ENCODE results near the gene SRP68. TPM values are rescaled to one million over a fixed set of nuclear protein-coding genes. Genes with fewer than 3 reads are reported as not detected.
"Not testable (repeated sequence)": the region's sequence is repeated elsewhere in the genome, so short reads cannot be mapped to it uniquely, and the experiment has no call there.

SRP68 gene
- total RNA-seq, 1 donor = 32.3 TPM

DNA sequence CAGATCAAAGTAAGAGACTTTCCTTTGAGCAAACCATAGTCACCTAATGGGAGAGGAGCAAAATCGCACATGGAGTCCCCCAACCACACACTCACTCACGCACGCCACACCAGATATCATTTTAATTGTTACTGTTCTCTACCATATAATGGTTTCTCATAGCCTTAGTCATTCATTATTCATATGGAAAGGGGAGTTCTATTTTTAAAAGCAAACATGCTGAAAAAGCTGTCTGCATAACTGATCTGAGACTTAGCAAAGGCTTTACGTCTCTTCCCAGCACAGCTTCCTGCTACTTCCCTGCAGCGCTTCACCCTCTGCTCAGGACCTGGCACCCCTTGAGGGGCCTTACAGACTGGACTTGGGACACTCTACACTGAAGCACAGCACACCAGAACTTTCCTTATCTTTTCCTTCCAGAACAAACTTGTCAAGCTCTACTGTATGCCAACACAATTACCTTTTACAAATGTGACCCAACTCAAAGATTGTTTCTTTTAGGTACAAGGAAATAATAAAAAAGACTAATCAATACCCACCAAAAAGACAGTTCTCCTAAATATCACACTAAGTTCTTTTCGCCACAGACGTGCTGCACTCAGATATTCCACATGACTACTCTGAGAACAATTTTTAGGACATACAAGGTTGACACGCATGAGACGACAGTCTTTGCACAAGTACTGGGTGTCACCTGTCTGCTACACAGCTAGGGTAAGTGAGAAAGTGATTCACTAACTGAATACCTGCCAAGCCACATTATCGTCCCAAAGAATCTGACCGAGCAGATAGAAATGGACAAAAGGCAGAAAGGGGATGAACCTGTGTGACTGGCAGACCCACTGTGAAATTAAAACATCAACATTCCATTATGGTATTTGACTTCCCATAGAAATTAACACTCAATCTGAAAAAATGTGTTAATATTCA lies 21.5 kb downstream of the SRP68 start:
- H3K4me3 ChIP-seq (ENCODE audit: low read depth, low read length) = no peak overlapping the region
- DNase-seq (ENCODE audit: low read depth) = no peak
- TF ChIP-seq, protein P1, sequence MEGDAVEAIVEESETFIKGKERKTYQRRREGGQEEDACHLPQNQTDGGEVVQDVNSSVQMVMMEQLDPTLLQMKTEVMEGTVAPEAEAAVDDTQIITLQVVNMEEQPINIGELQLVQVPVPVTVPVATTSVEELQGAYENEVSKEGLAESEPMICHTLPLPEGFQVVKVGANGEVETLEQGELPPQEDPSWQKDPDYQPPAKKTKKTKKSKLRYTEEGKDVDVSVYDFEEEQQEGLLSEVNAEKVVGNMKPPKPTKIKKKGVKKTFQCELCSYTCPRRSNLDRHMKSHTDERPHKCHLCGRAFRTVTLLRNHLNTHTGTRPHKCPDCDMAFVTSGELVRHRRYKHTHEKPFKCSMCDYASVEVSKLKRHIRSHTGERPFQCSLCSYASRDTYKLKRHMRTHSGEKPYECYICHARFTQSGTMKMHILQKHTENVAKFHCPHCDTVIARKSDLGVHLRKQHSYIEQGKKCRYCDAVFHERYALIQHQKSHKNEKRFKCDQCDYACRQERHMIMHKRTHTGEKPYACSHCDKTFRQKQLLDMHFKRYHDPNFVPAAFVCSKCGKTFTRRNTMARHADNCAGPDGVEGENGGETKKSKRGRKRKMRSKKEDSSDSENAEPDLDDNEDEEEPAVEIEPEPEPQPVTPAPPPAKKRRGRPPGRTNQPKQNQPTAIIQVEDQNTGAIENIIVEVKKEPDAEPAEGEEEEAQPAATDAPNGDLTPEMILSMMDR (IDR thresholded peaks at IDR 0.05; ENCODE audit: insufficient read depth, low read length) = no peak

DNA sequence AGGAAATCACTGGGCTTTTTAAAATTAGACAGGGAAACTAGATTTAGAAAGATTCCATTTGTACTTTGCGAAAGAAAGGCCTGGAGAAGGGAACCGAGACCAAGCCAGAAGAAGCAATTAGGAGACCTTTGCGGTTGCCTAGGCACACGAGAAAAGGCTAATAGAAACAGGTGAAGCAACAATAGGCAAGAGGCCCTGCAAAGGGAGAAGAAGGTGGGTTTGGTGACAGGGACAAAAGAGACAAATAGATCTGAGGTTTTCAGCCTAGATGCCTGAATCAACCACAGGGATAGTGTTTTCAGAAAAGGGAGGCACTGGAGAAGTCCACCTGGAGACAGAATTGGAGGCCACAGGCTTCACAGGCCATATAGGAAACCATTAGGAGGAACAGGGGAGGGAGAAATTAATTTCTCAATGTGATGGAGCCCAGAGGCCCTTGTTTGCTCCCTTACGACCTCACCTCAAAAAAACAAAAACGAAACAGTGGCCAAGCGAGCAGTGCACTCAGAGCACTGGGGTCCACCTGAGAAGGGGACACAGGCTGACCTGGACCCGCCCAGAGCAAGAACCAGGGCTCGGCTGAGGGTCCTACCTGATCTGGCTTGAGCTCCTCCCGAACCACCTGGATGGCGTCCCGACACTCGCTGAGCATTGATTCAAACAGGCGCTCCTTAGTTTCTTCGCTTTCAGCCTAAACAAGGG lies 22.3 kb downstream of the SRP68 start:
- H3K4me3 ChIP-seq (ENCODE audit: low read depth, low read length) = no peak overlapping the region
- DNase-seq (ENCODE audit: low read depth) = no peak
- TF ChIP-seq, protein P1 (IDR thresholded peaks at IDR 0.05; ENCODE audit: insufficient read depth, low read length) = no peak

DNA sequence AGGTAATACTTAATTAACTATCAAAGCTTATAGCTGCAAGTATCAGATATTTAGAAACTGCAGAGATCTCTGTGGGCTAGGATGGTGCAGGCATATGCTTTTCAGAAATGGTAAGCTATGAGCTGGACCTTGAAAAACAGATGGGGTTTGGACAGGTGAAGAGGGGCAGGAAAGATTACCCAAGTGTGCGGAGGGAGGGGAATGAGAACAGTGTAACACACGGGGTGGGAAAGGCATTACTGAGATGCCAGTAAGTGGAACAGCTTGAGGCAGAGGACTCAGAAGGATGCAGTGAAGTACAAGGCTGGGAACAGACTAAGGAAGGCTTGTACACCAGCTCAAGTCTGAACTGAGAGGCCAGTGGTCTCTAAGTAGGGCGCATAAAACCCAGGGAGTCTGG lies 23.1 kb downstream of the SRP68 start:
- H3K4me3 ChIP-seq (ENCODE audit: low read depth, low read length) = no peak overlapping the region
- TF ChIP-seq, protein P1 (IDR thresholded peaks at IDR 0.05; ENCODE audit: insufficient read depth, low read length) = no peak
- no peak for DNase-seq (ENCODE audit: low read depth)

DNA sequence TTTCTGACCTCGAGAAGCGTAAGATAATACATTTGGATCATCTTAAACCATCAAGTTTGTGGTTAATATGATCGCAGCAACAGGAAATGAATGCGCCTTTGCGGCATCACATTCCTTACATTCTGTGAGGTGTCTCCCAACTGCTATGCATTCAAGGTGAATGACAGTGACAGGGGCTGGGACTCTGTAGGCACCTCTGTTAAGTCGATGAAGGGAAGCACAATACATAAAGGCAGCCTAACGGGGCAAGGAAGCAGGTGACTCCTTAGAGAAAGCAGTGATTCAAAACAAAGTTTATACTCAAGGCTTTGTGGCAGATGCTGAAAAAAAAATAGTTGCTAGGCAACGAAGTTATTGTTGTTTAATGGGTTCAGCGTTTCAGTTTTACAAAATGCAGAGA lies 23.6 kb downstream of the SRP68 start:
- TF ChIP-seq, protein P1 (IDR thresholded peaks at IDR 0.05; ENCODE audit: insufficient read depth, low read length) = no peak
- no peak overlapping the region for H3K4me3 ChIP-seq (ENCODE audit: low read depth, low read length)
- no peak for DNase-seq (ENCODE audit: low read depth)

DNA sequence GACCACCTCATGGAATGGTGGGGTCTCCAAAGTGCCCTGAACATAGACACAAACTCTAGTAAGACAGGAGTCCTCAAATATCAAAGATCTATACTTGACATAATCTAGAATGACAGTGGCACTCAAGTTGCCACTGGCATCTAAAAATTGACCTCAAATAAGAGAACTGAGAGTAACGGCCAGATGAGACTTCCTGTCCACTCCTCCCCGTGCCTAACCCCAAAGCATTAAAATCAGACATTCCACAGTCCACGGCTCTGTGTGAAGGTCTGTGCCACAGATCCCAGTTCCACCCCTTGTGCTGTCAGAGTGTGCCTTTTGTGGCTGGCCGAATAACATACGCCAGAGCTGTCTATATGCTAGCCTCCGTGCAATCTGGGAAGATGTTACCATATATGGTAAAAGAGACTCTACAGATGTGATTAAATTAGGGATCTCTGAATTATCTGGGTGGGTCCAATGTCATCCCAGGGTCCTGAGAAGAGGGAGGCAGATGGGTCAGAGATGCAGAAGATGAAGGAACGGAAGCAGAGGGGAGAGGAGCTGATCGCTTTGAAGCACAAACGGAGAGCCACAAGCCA lies 24.2 kb downstream of the SRP68 start:
- no peak overlapping the region for H3K4me3 ChIP-seq (ENCODE audit: low read depth, low read length)
- TF ChIP-seq, protein P1 (IDR thresholded peaks at IDR 0.05; ENCODE audit: insufficient read depth, low read length) = no peak
- no peak for DNase-seq (ENCODE audit: low read depth)

DNA sequence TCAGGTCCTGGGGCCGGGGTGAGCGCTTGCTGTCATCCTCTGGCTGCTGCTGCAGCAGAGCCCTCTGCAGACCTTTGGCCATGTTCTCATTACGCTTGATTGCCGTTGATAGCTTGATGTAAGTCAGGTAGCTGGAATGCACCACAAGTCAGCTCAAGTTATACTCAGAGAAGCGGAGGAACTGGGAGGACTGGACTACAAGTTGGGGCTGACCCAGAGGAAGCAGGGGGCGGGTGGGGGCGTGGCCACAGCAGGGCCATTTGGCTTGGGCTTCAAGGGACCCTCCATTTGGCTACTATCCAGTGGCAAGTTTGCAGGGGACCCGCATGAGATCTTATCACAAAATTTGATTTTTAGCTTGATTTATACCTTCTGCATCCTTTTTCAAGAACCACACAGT lies 26.3 kb downstream of the SRP68 start:
- DNase-seq (ENCODE audit: low read depth) = no peak
- no peak overlapping the region for H3K4me3 ChIP-seq (ENCODE audit: low read depth, low read length)
- TF ChIP-seq, protein P1 (IDR thresholded peaks at IDR 0.05; ENCODE audit: insufficient read depth, low read length) = no peak

DNA sequence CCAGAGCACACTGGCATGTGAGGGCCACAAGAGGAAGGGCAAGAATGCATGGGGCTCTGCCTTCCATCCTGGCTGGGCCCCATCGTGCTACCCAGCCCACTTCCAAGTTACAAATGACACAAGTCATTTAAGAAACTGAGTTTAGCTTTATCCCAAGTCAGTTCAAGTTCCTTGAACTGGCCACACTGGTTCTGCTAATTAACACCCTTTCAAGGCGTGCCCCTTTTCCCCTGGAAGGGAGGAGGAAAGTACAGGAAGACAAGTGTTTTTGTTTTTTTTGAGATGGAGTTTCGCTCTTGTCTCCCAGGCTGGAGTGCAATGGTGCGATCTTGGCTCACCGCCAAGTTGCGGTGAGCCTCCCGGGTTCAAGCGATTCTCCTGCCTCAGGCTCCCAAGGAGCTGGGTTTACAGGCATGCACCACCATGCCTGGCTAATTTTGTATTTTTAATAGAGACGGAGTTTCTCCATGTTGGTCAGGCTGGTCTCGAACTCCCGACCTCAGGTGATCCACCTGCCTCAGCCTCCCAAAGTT lies 27.8 kb downstream of the SRP68 start:
- DNase-seq (ENCODE audit: low read depth); H3K4me3 ChIP-seq (ENCODE audit: low read depth, low read length): not testable (repeated sequence)

DNA sequence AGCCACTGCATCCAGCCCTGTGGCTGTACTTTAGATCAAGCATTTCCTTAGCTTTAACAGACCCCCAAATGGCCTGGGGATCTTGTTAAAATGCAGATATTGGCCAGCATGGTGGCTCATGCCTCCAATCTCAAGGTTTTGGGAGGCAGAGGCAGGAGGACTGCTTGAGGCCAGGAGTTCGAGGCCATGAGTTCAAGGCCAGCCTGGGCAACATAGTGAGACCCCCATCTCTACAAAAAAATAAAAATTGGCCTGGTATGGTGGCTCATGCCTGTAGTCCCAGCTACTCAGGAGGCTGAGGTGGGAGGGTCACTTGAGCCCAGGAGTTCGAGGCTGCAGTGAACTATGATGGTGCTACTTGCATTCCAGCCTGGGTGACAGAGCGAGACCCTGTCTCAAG lies 29.4 kb downstream of the SRP68 start:
- H3K4me3 ChIP-seq (ENCODE audit: low read depth, low read length); DNase-seq (ENCODE audit: low read depth): not testable (repeated sequence)

Measured in fibroblast of the aortic adventitia (primary cell).